ENCODE results near the gene CASP5.
"Not testable (repeated sequence)": the region's sequence is repeated elsewhere in the genome, so short reads cannot be mapped to it uniquely, and the experiment has no call there.

CASP5 gene

GRCh38 chr11:104973616-104974015 is 49.4 kb downstream of the CASP5 start:
- DNase-seq = no peak
- intact Hi-C loops (cut with DNase I) = no loop called here

- DNase-seq; intact Hi-C loops (cut with DNase I): not testable (repeated sequence)
Measured at GRCh38 chr11:104972924-104973323, 50.0 kb downstream of the CASP5 start.

GRCh38 chr11:104970756-104971155 is 52.2 kb downstream of the CASP5 start:
- intact Hi-C loops (cut with DNase I) = no loop called here
- DNase-seq = no peak

GRCh38 chr11:104968856-104969776 is 53.9 kb downstream of the CASP5 start:
- peak in 1 of 42 donors; percentile 2 for DNase-seq
- intact Hi-C loops (cut with DNase I) = no loop called here

GRCh38 chr11:104968355-104968855 is 54.6 kb downstream of the CASP5 start, which contains the start of gene CASP4:
CASP4 (minus strand) TSS chr11:104968574; CDS start chr11:104968525, 49 bp downstream.
- intact Hi-C loops (cut with DNase I) = no loop called here
- DNase-seq = no peak

- intact Hi-C loops (cut with DNase I) = no loop called here
- no peak for DNase-seq
Measured at GRCh38 chr11:104967534-104968354, 55.2 kb downstream of the CASP5 start.

- DNase-seq = no peak
- intact Hi-C loops (cut with DNase I) = no loop called here
Measured at GRCh38 chr11:104965735-104966134, 57.2 kb downstream of the CASP5 start.

- intact Hi-C loops (cut with DNase I) = no loop called here
- DNase-seq = no peak
Measured at GRCh38 chr11:104964247-104964646, 58.7 kb downstream of the CASP5 start.

- no peak for DNase-seq
- intact Hi-C loops (cut with DNase I) = no loop called here
Measured at GRCh38 chr11:104962852-104963251, 60.1 kb downstream of the CASP5 start.

GRCh38 chr11:104957280-104957679 is 65.7 kb downstream of the CASP5 start:
- intact Hi-C loops (cut with DNase I) = no loop called here

GRCh38 chr11:104956528-104956927 is 66.4 kb downstream of the CASP5 start:
- intact Hi-C loops (cut with DNase I) = no loop called here
- DNase-seq = no peak

More at GRCh38 chr11:104957280-104957679, 65.7 kb downstream of the CASP5 start:
- no peak for DNase-seq

- DNase-seq = peak in 6 of 42 donors; percentile 2 to 23 (median 10)
- intact Hi-C loops (cut with DNase I) = no loop called here
Measured at GRCh38 chr11:104946907-104947306, 76.1 kb downstream of the CASP5 start.

All from head of caudate nucleus (tissue), 42 donors.